IgD-negative memory B cell (primary cell): ENCODE results near the gene RSPRY1. TPM values are rescaled to one million over a fixed set of nuclear protein-coding genes. Genes with fewer than 3 reads are reported as not detected.

Experiments used
- H3K27ac Mint-ChIP-seq, 3 donors: one replicate each; pipeline ENCODE4 v1.8.0; 2020 to 2022; ENCODE audit warnings: mild to moderate bottlenecking in 3 of 3, mixed read lengths in 3 of 3, moderate library complexity in 1 of 3
- H3K27me3 Mint-ChIP-seq: one replicate; pipeline ENCODE4 v1.8.0; 2021; ENCODE audit warnings: mixed read lengths
- H3K36me3 Mint-ChIP-seq: one replicate; pipeline ENCODE4 v1.8.0; 2020; ENCODE audit warnings: mild to moderate bottlenecking, mixed read lengths
- H3K4me1 Mint-ChIP-seq, 3 donors: one replicate each; pipeline ENCODE4 v1.8.0; 2020 to 2022; ENCODE audit warnings: mixed read lengths in 3 of 3, mild to moderate bottlenecking in 1 of 3
- H3K4me3 Mint-ChIP-seq, 4 donors: one replicate each; pipeline ENCODE4 v1.8.0; 2020 to 2022; ENCODE audit warnings: mild to moderate bottlenecking in 4 of 4, mixed read lengths in 4 of 4, moderate library complexity in 3 of 4
- H3K9me3 Mint-ChIP-seq, 3 donors: one replicate each; pipeline ENCODE4 v1.8.0; 2020 to 2021; ENCODE audit warnings: mixed read lengths in 3 of 3, mild to moderate bottlenecking in 1 of 3
- polyA plus RNA-seq: library from polyadenylated mRNA; unstranded; fragments of 300-500 nt; fragmentation: Illumina TruSeq; gene quantifications from one replicate; pipeline ENCODE4 v1.2.3, GENCODE V29; 2021

RSPRY1 gene
- polyA plus RNA-seq, 1 donor from 2014 or later, result 38.2 TPM

GRCh38 chr16:57166451-57166850 is 19.7 kb upstream of the RSPRY1 start:
- Mint-ChIP-seq H3K9me3 (no peaks in the 10 kb centered on the region), H3K27ac (no peak overlapping the region), H3K36me3 (peaks cover 13% of the 10 kb centered on the region), H3K4me1 (peaks cover 0 to 7% (median 4%) of the 10 kb centered on the region in 3 donors), H3K4me3 (no peak overlapping the region), H3K27me3 (no peaks in the 10 kb centered on the region)

DNA sequence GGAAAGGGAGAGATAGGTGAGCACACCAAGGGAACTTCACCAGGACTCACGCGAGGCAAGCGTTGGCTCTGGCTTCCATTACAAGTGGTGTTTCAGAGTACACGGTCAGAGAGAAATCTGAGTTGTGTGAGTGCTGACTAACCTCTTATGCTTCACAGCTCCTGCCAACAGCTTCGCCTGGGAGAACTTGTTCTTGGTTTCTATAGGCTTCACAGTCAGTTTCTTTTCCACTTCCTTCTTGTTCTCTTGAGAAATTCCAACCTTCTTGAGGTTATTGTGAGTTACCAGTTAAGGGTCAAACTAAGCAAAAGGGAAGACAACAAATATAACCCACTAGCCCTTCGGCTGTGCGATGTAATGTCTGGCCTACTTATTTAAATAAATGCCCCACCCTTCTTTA is 19.2 kb upstream of the RSPRY1 start:
- H3K36me3 Mint-ChIP-seq, result peaks cover 15% of the 10 kb centered on the region
- H3K27me3 Mint-ChIP-seq, result no peaks in the 10 kb centered on the region
- H3K4me1 Mint-ChIP-seq, result peaks cover 0 to 7% (median 4%) of the 10 kb centered on the region in 3 donors
- H3K4me3 Mint-ChIP-seq, result no peak overlapping the region
- H3K9me3 Mint-ChIP-seq, result no peaks in the 10 kb centered on the region
- no peak overlapping the region for H3K27ac Mint-ChIP-seq

GRCh38 chr16:57167538-57167937 is 18.6 kb upstream of the RSPRY1 start:
- H3K36me3 Mint-ChIP-seq, result peaks cover 16% of the 10 kb centered on the region
- H3K9me3 Mint-ChIP-seq, result no peaks in the 10 kb centered on the region
- no peak overlapping the region for H3K4me3 Mint-ChIP-seq
- H3K4me1 Mint-ChIP-seq, result peaks cover 0 to 7% (median 4%) of the 10 kb centered on the region in 3 donors
- no peaks in the 10 kb centered on the region for H3K27me3 Mint-ChIP-seq
- peak overlapping the region in 1 of 3 donors; percentile 36 for H3K27ac Mint-ChIP-seq

DNA sequence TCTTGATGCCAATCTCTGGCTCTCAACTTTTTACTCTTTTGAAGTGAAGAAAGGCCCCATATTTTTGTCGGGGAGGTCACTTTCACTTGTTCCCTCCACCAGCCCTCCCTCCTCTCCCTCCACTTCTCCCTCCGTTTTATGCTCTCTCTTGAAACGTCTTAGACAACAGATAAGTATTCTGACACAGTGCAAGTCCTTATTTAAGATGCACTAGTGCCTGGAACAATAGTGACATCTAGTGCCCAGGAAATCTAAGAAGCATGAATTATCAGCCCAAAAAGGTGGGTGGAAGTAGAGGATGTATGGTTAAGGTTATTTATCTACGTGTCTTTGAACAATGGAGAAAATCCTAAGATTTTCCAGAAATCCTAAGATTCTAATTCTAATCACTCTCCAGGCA is 18.2 kb upstream of the RSPRY1 start:
- Mint-ChIP-seq H3K9me3 (no peaks in the 10 kb centered on the region), H3K27me3 (no peaks in the 10 kb centered on the region), H3K4me1 (peaks cover 0 to 7% (median 4%) of the 10 kb centered on the region in 3 donors), H3K4me3 (no peak overlapping the region), H3K36me3 (peaks cover 16% of the 10 kb centered on the region), H3K27ac (peak overlapping the region in 2 of 3 donors; percentile 36 to 53)

GRCh38 chr16:57169327-57169726 is 16.8 kb upstream of the RSPRY1 start:
- Mint-ChIP-seq H3K9me3 (no peaks in the 10 kb centered on the region), H3K4me1 (peaks cover 0 to 7% (median 4%) of the 10 kb centered on the region in 3 donors), H3K27ac (no peak overlapping the region), H3K4me3 (no peak overlapping the region), H3K36me3 (peaks cover 13% of the 10 kb centered on the region), H3K27me3 (no peaks in the 10 kb centered on the region)

DNA sequence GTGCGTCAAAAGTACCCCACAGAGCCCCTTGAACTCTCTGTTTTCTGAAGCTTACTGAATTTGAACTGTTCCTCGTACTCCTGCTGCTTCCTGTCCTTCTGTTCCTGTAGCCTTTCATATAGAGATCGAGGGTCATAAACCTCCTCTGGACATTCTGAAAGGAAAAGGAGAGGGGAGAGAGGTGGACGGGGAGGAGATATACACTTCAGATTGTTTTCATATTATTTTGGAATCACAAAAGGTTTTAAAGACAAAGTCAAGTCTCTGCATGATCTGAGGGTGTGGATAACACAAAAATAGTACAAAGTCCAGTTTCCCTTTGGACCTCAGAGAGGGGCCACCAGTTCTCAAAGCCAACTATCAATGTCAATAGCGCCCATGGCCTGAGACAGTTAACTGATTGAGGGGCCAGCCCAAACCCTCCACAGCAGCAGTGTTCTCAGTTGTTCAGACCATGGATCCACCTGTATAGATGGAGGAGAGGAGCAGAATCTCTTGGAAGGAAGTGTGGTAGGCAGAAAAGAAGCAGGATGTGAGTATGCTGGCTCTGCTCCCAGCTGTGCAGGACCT is 13.3 kb upstream of the RSPRY1 start:
- Mint-ChIP-seq H3K4me3 (peak overlapping the region in 1 of 4 donors; percentile 74), H3K4me1 (peaks cover 0 to 6% (median 4%) of the 10 kb centered on the region in 3 donors), H3K27ac (no peak overlapping the region), H3K36me3 (peaks cover 10% of the 10 kb centered on the region), H3K27me3 (no peaks in the 10 kb centered on the region), H3K9me3 (no peaks in the 10 kb centered on the region)

- peaks cover 0 to 6% (median 5%) of the 10 kb centered on the region in 3 donors for H3K4me1 Mint-ChIP-seq
- no peak overlapping the region for H3K4me3 Mint-ChIP-seq
- H3K27ac Mint-ChIP-seq, result no peak overlapping the region
- no peaks in the 10 kb centered on the region for H3K27me3 Mint-ChIP-seq
- H3K9me3 Mint-ChIP-seq, result no peaks in the 10 kb centered on the region
- peaks cover 7% of the 10 kb centered on the region for H3K36me3 Mint-ChIP-seq
Measured at GRCh38 chr16:57175896-57176295, 10.2 kb upstream of the RSPRY1 start.

DNA sequence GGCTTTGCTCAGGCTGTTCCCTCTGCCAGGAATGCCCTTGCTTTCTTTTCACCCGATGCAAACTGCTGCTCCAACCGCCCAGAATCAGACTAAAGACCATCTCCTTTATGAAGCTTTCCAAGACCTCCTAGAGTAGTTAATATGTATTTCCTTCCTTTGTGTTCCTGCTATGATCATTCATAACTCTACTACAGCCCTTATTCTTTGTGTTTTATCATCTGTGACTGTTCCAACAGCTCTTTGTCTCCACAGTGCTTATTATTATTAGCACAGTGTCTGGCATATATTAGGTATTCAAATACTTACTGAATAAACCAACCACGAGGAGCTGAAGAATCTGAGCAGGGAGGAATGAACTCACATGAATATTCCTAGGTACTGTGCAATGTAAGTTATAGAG is 7.9 kb upstream of the RSPRY1 start:
- no peaks in the 10 kb centered on the region for H3K9me3 Mint-ChIP-seq
- H3K27ac Mint-ChIP-seq, result no peak overlapping the region

GRCh38 chr16:57178793-57179212 is 7.3 kb upstream of the RSPRY1 start:
- Mint-ChIP-seq H3K4me1 (peaks cover 6 to 15% (median 11%) of the 10 kb centered on the region in 3 donors), H3K27ac (no peak overlapping the region), H3K9me3 (no peaks in the 10 kb centered on the region), H3K36me3 (no peaks in the 10 kb centered on the region), H3K4me3 (no peak overlapping the region), H3K27me3 (no peaks in the 10 kb centered on the region)

More for the DNA sequence above, 7.9 kb upstream of the RSPRY1 start:
- no peaks in the 10 kb centered on the region for H3K27me3 Mint-ChIP-seq
- peaks cover 5 to 15% (median 9%) of the 10 kb centered on the region in 3 donors for H3K4me1 Mint-ChIP-seq
- no peak overlapping the region for H3K4me3 Mint-ChIP-seq
- no peaks in the 10 kb centered on the region for H3K36me3 Mint-ChIP-seq

DNA sequence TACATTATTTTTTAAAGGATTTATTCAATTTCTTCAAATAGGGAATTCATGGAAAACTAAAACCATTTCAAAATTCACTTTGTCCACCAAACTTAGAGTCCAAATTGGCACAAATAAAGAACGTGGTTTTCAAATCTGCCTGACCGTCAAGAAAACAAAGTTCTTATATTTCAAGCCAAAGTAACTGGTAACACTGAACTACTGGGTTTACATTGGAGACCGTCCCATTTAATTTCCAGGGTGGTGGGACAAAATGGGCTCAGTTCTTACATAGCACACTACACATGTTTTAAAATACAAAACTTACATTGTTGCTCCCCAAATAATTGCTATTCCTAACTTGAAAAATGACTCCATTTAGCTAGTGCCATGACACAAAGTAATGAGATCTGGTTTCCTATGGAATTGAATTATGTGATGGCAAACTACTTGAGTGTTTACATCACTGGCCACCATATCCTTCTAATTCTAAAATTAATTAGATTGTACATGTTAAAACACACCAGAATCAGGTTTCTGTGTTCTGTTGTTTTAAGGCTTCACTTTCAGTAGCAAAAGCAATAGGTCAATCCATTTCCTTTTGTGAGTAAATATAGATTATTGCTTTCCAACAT is 6.8 kb upstream of the RSPRY1 start:
- H3K27ac Mint-ChIP-seq, result no peak overlapping the region
- H3K9me3 Mint-ChIP-seq, result no peaks in the 10 kb centered on the region
- no peaks in the 10 kb centered on the region for H3K36me3 Mint-ChIP-seq
- no peak overlapping the region for H3K4me3 Mint-ChIP-seq
- peaks cover 11 to 16% (median 15%) of the 10 kb centered on the region in 3 donors for H3K4me1 Mint-ChIP-seq
- no peaks in the 10 kb centered on the region for H3K27me3 Mint-ChIP-seq

- Mint-ChIP-seq H3K4me3 (peak overlapping the region; percentile 46 to 98 (median 90)), H3K4me1 (peaks cover 22 to 34% (median 33%) of the 10 kb centered on the region in 3 donors), H3K27ac (peak overlapping the region; percentile 73 to 99 (median 87)), H3K9me3 (no peaks in the 10 kb centered on the region), H3K27me3 (peaks cover 2% of the 10 kb centered on the region), H3K36me3 (no peaks in the 10 kb centered on the region)
Measured at GRCh38 chr16:57184113-57184512, 2.0 kb upstream of the RSPRY1 start.

DNA sequence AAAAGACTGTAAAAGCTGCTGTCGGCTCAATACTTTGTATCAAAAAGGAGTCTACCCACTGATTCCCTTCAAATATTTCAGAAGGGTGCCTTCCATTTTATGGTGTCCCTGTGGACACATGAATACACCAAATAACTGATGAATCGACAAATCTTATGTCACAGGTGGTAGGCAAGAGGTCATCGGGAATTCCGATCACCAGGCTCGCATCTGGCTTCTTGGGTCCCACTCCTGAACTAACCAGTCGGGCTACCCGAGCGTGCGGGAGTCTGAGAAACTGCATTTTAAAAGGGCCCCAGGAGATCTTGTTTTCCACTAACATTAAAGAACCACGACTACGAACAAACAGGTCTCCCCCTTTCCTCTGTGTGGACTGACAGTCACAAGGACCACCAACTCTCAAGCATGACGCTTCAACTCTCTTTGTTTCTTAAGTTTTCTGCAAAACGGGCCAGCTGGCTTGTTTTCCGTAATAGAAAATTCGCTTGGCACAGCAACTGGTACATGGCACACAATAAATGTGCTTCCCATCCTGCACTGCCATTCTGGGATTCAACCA is 1.2 kb upstream of the RSPRY1 start:
- Mint-ChIP-seq H3K9me3 (no peaks in the 10 kb centered on the region), H3K4me1 (peaks cover 24 to 35% (median 34%) of the 10 kb centered on the region in 3 donors), H3K27me3 (peaks cover 2% of the 10 kb centered on the region), H3K36me3 (peaks cover 2% of the 10 kb centered on the region), H3K4me3 (peak overlapping the region; percentile 89 to 100 (median 96)), H3K27ac (peak overlapping the region; percentile 87 to 99 (median 99))

DNA sequence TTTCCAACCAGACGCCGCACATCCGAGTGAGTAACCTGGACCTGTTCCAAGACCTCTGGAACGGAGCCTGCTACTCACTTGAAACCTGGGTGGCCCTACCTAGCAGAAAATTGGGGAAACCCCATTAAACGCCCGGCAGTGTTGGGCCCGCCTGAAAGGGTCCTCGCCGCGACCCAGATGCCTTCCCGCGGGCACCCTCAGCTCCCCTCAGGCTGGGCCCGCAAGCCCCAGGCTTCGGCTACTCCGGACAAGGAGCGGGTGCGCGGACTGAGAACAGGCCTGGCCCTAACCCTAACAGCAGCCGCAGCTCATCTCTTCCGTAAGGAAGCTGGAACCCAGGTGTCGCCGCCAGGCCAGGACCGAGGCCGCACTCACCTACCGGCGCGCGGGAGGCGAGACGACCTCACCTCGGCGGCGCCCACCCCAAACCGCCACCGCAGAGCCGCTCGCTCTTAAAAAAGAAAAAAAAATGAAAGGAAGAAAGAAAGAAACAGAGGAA is 634 bp upstream of the RSPRY1 start:
- peaks cover 24 to 36% (median 34%) of the 10 kb centered on the region in 3 donors for H3K4me1 Mint-ChIP-seq
- H3K9me3 Mint-ChIP-seq, result no peaks in the 10 kb centered on the region
- H3K27ac Mint-ChIP-seq, result peak overlapping the region; percentile 87 to 99 (median 99)

GRCh38 chr16:57186872-57187854 is 1.0 kb downstream of the RSPRY1 start:
- Mint-ChIP-seq H3K36me3 (peaks cover 2% of the 10 kb centered on the region), H3K4me3 (peak overlapping the region; percentile 89 to 100 (median 96)), H3K4me1 (peaks cover 25 to 38% (median 37%) of the 10 kb centered on the region in 3 donors), H3K27me3 (peaks cover 2% of the 10 kb centered on the region), H3K27ac (peak overlapping the region; percentile 87 to 99 (median 99)), H3K9me3 (no peaks in the 10 kb centered on the region)

More for the DNA sequence above, 634 bp upstream of the RSPRY1 start:
- Mint-ChIP-seq H3K4me3 (peak overlapping the region; percentile 89 to 100 (median 96)), H3K36me3 (peaks cover 2% of the 10 kb centered on the region), H3K27me3 (peaks cover 2% of the 10 kb centered on the region)
